A204.1 (cell line): ENCODE results near the gene VAV1.
"Not testable (repeated sequence)": the region's sequence is repeated elsewhere in the genome, so short reads cannot be mapped to it uniquely, and the experiment has no call there.

ENCODE experiments used
- FAIRE-seq: peaks from 2 replicates; lab custom pipeline; 2012; peaks lifted over from hg19 to GRCh38; lab: Jason Lieb, UNC

VAV1 gene

DNA sequence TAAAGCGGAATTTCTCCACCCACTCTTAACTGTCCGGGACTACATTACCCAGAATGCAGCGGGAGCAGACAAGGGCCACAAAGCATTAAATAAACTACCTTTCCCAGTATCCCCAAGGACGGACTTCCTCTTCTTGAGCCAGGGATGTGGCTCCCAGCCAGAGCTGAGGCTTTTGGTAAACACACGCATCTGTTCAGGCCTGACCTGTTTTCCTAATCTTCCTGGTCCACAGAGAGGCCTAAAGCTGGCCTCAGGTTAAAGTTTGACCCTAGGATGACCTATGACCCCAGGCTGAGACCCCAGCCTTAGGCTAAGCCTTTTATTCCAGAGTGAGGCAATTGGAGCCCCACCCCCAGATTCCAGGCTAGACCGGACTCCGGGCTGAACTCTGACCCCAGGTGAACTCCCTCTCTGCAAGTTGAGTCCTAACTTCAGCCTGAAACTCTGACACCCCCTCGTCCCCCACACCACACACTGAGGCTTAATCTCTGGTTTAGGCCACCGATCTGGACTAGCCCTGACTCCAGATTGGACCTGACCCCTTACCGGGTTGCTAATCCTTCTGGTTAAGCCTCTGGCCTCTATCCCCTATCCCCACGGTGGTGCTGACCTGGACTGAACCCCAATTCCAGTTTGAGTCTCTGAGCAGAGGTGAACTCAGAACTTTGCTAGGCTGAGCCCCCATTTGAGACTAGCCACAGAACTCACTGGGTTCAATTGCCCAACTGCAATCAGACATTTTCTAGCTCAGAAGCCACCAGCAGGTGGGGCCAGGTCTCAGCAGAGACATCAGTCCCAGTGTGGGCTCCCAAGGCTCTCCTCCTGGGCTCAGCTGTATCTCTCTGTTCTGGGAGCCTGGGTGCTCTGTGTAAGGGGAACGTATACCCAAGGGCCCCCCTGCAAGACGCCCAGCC is 34.4 kb upstream of the VAV1 start:
- FAIRE-seq: no peak

DNA sequence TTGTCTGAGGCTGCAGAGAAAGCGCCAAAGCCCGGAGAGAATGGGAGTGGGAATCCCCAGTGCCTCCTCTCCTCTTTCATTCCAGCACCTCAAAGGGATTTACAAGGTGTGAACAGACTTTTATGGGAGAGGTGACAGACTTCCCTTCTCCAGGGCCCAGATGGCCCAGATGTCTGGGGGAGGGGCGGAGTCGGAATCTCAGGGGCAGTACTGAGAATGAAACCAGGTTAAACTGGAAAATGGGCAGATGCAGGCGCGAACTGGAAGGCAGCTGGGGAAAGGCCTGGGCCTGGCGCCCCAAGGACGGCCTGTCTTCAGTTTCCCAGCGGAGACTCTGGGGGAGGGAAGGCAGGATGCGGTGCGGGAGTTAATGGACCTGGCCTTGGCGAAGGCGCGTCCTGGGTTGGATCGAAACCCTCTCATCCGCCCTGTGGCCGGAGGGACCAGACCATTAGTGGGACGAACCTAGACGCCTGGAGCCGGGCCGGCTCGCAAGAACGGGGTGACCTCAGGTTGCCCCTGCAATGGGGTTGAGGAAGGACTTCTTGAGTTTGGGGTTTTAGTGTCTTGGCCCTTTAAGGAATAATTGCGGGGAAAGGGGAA is 33.6 kb upstream of the VAV1 start:
- no peak for FAIRE-seq

- no peak for FAIRE-seq
Measured at GRCh38 chr19:6739390-6739882, 33.1 kb upstream of the VAV1 start, which contains the start of gene TRIP10. TRIP10 (plus strand) TSS chr19:6739680; CDS start chr19:6739762, 82 bp downstream.

DNA sequence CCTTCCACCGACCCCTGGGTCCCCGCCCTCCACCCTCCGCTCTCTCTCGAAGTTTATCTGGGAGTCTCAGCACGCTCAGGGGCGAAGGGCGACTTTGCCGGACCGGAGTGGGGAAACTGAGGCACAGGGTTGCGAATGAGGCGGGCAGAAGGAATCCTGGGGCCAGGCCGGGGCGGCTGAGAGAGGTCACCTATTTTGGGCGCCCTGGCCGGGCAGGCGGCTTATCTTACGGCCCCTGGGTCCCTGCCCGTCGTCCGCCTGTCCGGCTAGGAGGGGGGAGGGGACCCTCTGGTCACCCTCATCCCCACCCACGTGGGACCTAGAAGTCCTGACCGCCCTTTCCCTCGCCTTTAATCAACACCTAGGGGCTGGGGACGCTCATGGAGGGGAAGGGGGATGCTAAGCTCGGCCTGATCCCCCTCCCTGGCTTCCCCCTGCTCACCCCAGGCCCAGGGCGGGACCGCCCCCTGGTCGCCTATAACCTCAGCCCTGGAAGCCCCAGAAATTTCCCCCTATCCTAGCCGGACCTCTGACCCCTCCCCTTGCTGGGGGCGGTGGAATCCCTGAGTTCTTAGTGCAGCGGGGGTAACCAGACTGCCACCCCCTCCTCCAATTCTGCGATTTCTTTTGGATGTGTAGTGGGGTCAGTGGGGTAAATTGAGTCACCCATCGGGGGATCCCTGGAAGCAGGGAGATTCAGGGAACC is 32.5 kb upstream of the VAV1 start:
- no peak for FAIRE-seq

GRCh38 chr19:6740589-6741343 is 31.7 kb upstream of the VAV1 start:
- no peak for FAIRE-seq

- no peak for FAIRE-seq
Measured at GRCh38 chr19:6743066-6743465, 29.4 kb upstream of the VAV1 start.

DNA sequence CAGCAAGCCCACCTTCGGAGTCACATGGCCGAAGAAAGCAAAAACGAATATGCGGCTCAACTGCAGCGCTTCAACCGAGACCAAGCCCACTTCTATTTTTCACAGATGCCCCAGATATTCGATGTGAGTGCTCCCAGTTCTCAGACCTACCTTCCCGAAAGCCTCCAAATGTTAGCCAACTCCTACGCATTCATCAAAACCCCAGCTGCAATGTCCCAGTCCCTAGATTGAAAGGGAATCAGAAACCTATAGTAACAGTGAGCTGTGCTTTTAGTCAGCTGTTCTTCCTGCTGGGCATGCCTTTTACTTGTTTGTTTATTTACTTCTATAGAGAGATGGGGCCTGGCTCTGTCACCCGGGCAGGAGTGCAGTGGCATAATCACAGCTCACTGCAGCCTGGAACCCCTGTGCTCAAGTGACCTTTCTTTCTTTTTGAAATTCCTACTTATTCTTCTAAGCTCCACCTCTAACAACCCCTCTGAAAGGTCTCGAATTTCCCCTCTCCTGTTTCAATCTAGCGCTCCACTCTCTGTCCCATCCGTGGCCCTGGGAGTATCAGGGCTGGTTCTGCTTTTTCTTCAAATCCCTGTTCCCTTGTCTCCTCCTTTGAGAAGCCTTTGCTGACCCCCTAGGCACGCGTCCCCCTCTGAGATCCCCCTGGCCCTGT is 28.7 kb upstream of the VAV1 start:
- no peak for FAIRE-seq

DNA sequence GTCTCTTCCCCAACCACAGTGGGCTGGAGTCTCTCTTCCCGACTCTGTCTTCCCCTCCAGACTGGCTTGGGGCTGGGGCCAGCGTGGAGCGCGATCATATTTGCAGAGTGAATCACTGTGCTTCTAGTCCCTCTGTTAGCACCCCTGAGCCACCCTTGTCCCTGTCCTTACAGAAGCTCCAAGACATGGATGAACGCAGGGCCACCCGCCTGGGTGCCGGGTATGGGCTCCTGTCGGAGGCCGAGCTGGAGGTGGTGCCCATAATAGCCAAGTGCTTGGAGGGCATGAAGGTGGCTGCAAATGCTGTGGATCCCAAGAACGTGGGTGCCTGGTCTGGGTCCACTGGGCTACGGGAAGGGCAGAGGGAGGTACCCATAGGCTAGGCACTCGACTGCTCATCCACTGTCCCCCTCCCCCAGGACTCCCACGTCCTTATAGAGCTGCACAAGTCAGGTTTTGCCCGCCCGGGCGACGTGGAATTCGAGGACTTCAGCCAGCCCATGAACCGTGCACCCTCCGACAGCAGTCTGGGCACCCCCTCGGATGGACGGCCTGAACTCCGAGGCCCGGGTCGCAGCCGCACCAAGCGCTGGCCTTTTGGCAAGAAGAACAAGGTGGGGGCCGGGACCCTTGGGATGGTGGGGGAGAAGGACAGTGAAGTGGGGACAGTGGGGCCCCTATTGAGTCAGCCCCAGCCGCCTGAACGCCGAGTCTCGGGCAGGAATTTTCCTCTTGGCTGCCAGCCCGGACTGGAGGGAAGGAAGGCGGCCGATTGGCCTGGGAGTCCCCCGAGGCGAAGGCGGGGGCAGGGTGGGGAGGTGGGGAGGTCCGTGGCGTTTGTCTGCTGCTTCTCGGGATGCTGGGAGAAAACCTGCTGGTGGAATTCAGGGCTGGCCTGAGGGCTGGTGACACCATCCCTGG is 27.9 kb upstream of the VAV1 start:
- FAIRE-seq: no peak

- no peak for FAIRE-seq
Measured at GRCh38 chr19:6745965-6746364, 26.5 kb upstream of the VAV1 start.

DNA sequence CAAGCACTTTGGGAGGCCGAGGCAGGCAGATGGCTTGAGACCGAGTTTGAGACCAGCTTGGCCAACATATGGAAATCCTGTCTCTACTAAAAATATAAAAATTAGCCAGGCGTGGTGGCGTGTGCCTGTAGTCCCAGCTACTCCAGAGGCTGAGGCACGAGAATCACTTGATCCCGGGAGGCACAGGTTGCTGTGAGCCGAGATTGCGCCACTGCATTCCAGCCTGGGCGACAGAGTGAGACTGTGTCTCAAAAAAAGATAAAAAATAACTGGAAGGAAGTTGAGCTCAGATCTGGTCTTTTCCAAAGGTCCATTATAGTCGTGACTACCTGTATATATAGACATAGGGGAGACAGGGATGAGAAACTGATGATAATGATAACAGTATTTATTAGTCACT is 24.0 kb upstream of the VAV1 start:
- not testable (repeated sequence) for FAIRE-seq

DNA sequence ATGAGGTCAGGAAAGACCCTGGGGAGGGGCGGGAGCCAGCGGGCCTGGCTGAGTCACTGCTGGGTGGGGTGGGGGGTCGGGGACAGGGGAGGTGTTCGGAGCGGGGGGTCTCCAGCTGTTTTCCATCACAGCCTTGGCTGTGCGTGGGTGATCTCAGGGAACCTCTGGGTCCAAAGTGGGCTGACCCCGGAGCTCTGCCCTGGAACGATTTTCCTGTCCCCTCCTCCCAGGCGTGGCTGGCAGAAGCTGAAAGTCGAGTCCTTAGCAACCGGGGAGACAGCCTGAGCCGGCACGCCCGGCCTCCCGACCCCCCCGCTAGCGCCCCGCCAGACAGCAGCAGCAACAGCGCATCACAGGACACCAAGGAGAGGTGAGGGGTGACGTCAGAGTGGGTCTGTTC is 22.4 kb upstream of the VAV1 start:
- FAIRE-seq: no peak

GRCh38 chr19:6751189-6751588 is 21.3 kb upstream of the VAV1 start:
- FAIRE-seq: no peak

DNA sequence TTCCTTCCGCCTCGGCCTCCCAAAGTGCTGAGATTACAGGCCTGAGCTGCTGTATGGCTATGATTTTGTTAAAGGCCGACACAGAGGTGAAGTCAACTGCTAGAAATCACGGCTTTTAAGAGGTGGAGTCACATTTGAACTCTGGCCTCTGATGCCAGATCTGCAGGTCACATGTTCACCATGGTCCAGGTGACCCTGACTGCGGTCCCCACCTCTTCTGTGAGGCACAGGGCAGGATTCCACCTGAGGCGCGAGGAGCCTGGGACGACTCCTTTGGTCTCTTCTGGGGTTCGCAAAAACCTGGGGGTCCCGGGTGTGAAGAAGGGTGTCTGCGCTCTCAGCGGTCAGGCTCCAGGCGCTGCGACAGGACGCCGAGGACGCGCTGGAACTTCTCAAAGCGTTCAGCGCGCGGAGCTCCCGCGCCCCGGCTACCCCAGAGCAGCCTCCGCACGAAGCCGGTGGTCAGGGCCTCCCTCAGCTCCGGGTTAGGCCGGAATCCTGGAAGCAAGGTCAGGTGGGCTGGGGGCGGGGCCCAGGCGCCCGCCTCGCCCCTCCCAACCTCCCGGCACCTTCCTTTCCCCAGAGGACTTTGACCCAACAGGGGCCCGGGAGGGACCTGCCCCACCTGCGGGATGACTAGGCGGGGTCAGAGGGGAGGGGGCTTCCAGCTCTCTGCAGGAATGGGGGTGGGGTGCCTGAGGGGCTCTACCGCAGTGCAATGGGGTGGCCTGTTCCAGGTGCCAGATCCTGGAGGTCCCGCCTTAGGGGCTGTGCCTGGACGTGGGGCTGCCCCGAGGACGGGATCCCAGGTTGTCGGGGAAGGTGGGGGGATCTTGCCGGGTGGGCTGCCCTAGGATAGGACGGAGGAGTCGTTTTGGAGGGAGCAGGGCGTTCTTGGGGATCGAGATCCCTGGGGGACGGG is 20.0 kb upstream of the VAV1 start:
- FAIRE-seq: no peak

DNA sequence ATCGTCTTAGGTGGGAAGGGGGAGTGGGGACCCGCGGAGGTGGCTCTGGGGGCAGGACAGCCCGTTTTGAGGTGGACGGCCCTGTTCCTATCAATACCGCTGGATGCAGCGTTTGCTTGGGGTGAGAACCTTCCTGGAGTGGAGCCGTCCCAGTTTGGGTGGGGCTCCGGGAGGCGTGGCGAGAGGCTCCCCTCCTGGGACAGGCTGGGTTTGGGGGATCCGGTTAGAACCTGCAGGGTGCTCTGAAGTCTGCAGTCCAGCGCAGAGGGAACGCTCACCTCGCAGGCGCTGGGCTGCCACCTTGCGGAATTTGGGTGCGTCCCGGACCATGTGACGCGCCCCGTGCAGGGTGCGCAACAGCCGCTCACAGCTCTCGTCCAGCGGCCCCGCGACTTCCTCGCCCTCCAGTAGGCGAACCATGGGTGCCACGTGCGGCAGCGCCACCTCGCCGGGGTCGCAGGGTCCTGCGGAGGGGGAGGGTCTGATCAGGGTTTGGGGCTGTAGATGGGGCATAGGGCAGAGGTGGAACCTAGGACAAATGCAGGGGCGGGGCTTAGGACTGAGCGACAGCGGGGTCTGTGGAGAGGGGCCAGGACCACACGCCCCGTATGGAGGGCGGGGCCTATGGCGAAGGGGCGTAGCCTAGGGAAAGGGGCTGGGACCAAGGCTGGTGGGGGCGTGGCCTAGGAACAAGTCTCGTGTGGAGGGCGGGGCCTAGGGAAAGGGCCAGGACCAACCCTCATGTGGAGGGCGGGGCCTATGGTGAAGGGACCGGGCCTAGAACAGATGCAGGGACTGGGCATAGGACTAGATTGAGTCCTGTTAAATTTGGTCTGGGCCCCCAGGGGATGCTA is 19.1 kb upstream of the VAV1 start:
- FAIRE-seq: peak; percentile 43

- no peak for FAIRE-seq
Measured at GRCh38 chr19:6754136-6754535, 18.4 kb upstream of the VAV1 start.

- FAIRE-seq: no peak
Measured at GRCh38 chr19:6754653-6755463, 17.6 kb upstream of the VAV1 start.

DNA sequence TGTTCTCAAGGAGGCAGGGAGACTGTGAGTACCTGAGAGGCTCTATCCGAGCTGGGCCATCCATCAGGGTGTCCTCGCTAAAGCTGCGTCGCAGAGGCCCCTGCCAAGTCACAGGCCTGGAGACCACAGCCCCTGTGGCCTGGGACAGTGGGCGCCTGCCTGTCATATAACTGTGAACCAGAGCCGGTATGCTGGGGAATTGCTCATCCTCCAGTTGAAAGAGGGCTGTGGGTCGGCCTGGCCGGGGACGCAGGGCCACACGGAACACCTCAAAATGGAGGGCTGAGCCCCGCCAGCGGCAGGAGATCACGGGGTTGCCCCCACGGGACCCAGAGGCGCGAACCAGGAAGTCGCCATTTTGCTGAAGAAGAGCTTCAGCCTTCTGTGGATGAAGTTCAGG is 11.9 kb upstream of the VAV1 start:
- no peak for FAIRE-seq
